Measurements from ENCODE around the gene RFTN1.

DNA sequence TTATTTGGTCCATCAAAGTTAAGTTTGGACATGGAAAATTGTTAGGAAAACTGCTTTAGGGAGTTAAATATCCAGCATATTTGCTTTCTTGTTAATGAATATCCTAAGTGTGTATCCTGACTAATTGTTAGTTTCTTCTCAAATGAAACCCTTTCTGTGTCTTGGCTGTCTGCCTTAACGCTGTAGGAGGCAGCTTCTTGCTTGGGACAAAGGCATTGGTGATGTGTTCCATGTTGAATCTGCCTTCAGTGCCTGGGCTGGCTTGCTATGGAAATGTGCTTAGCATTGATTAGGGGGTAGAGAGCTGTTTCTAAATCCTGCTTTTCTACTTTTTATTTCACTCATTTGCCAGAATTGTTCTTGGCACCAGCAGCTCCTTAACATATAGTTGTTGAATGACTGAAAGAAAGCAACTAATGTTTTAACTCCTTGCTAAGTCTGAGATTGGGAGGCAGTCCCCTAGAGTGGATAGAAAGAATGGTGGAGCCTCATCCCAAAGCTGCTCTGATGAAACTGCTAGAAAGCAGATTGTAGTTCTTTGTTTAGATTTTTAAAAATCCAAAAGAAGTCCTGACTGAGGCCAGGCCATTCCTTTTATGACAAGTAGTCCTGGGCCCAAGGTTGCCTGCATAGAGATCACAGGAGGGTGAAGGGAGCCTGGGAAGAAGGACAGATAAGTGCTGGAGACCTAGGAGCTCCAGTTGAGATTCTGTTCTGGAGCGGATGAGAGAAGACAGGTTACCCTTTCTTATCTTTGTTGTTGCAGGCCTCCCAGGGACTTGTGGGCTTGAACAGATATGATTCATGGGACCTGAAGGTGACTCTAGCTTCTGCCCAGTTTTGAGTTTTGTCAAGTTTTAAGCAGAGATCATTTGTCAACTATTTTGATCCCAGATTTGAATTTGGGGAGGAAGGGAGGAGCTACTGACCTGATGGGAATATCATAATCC, 209.2 kb downstream of the RFTN1 start:
- TF ChIP-seq, protein P1, sequence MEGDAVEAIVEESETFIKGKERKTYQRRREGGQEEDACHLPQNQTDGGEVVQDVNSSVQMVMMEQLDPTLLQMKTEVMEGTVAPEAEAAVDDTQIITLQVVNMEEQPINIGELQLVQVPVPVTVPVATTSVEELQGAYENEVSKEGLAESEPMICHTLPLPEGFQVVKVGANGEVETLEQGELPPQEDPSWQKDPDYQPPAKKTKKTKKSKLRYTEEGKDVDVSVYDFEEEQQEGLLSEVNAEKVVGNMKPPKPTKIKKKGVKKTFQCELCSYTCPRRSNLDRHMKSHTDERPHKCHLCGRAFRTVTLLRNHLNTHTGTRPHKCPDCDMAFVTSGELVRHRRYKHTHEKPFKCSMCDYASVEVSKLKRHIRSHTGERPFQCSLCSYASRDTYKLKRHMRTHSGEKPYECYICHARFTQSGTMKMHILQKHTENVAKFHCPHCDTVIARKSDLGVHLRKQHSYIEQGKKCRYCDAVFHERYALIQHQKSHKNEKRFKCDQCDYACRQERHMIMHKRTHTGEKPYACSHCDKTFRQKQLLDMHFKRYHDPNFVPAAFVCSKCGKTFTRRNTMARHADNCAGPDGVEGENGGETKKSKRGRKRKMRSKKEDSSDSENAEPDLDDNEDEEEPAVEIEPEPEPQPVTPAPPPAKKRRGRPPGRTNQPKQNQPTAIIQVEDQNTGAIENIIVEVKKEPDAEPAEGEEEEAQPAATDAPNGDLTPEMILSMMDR (IDR thresholded peaks at IDR 0.05), result no peak
- no peak for TF ChIP-seq POLR2A (IDR thresholded peaks at IDR 0.05)
